Fibroblast of mammary gland (primary cell): ENCODE measurements around the gene LIPG.

Experiments
- DNase-seq: peaks from one replicate; pipeline ENCODE4 v3.0.0-alpha.2; 2010; ENCODE audit warnings: low read depth
- H3K4me3 ChIP-seq: 2 replicates; pipeline ENCODE4 v1.5.1; 2011; ENCODE audit warnings: low read depth, mild to moderate bottlenecking, low read length, moderate library complexity; ENCODE audit not compliant: control insufficient read depth
- TF ChIP-seq, protein P1 (sequence below): conservative IDR thresholded peaks from 2 replicates; pipeline ENCODE4 v1.5.1; 2011; ENCODE audit warnings: low read depth, low read length, inconsistent platforms; ENCODE audit not compliant: control insufficient read depth, insufficient read depth

The LIPG gene

DNA sequence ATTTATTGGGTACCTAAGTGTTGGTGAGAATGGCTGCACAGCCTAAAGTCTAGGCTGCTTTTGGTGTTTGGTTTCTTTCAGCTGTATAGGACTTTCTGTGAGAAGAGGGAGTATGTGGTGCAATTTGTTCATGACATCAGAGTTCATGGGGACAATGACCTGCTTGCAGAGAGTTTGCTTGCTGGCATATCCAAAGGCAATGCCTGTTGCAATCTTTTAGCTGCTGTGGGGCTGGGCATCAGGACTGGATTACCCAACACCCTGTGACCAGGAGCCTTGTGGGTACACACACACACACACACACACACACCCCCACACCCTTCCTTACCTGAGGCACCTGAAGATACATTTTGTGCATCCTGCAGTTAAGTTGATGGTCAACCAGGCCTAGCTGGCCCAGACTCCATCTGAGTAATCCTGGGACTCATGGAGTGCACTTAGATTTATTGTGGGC is 68.4 kb downstream of the LIPG start:
- DNase-seq, result peak; percentile 21
- H3K4me3 ChIP-seq, result no peak overlapping the region
- TF ChIP-seq, protein P1, sequence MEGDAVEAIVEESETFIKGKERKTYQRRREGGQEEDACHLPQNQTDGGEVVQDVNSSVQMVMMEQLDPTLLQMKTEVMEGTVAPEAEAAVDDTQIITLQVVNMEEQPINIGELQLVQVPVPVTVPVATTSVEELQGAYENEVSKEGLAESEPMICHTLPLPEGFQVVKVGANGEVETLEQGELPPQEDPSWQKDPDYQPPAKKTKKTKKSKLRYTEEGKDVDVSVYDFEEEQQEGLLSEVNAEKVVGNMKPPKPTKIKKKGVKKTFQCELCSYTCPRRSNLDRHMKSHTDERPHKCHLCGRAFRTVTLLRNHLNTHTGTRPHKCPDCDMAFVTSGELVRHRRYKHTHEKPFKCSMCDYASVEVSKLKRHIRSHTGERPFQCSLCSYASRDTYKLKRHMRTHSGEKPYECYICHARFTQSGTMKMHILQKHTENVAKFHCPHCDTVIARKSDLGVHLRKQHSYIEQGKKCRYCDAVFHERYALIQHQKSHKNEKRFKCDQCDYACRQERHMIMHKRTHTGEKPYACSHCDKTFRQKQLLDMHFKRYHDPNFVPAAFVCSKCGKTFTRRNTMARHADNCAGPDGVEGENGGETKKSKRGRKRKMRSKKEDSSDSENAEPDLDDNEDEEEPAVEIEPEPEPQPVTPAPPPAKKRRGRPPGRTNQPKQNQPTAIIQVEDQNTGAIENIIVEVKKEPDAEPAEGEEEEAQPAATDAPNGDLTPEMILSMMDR, result no peak

DNA sequence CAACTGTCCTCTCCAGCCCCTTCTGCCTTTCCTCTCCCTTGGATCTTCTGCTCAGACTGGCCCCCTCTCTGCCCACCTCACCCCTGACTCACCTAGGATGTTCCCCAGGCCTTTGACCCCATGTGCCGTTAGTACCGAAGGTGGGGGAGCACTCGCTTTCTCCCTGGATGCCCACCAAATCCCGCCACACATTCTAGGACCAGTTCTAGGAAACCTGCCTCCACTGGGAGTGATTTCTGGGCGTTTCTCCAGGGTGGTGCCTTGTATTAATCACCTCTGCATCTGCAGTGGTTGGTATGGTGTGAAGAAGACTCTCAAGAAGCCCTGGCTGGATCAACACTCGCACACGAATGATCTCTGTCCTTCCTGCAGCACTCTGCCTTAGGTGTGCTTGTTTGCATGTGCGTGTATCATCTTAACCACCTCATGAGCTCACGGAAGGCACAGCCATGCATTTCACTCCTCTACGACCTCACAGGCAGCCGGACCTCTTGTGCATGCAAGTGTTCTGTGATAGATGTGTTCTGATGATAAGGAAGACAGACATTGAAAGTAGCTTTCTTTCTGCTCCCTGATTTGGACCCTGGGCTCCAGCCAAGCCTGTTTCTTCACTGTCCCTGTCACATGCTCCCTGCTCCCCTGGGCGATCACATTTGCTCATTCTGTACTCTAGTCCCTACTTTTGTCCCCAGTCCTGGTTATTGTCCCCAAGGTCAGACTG is 69.4 kb downstream of the LIPG start:
- no peak for DNase-seq
- TF ChIP-seq, protein P1, result no peak
- no peak overlapping the region for H3K4me3 ChIP-seq

DNA sequence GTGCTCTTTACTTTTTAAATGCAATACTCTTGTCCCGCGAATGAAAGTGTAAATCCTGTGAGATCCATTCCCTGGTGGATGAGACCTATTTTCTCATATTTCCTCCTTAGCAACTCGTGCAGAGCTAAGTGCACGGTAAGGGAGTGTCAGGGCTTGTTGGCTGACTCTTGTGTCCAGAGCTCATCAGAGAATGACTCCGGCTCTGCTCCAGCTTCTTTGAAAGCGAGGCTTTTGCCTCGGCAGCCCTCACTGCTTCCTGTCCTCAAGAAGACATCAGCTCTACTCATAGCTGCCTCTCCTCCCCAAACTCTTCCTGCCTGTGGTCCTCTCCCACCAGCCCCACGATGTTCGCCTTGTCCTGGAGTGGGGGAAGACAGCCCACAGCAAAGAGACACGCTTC is 70.7 kb downstream of the LIPG start:
- TF ChIP-seq, protein P1, result no peak
- H3K4me3 ChIP-seq, result no peak overlapping the region
- no peak for DNase-seq

DNA sequence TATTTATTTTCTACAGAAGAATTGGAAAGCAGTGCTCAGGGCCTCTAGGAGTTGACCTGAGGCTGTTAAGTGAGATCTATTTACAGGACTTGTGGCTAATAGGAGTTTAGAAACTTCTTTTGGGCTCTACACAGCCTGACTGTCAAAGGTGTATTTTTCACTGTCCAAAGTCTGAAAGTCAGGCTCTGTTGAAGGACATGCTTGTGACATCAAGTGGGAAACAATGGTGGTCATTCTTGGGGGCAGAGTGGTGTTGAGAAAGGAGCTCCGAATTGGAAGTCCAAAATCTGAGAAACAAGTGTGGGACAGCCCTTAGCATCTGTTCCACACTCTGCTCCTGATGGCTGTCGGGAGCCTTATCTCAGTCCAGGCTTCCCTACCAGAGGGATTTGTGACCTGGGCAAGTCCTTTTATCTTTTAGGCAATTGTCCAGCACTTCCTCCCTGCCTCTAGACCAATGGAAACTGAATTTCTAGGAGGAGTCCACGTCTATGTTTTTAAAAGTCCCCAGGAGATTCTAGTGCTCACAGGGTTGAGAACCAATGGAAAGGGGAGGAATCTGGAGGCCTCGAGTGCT is 76.4 kb downstream of the LIPG start:
- no peak for DNase-seq
- no peak overlapping the region for H3K4me3 ChIP-seq
- TF ChIP-seq, protein P1, result no peak

DNA sequence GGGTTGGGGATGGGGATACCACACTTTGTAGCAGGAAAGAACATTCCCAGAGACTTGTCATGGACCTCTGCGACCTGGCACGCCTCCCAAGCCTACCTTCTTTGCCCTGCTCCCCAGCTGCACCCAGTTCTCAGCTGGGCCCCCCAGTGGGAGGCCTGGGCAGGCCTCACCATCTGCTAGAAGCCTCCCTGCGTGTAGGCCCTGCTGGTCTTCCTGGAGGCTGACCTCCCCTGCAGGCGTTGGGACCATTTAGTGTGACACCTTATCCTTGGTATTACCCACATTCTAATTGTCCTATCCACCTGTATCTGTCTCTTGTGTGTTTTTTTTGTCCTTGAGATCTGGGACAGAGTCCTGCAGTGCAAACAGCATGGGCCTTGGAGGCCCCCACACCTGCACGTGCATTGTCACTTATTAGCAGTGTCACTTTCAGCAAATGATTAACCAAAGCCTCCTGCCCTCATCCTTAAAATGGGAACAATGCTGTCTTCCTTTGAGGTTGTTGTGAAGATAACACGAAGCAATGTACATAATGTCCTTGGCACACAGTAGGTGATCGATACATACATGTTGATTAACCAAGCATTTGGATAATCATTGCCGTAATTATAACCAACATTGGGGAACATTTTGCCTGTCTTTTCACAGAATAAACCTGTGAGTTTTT is 77.2 kb downstream of the LIPG start:
- TF ChIP-seq, protein P1, result no peak
- no peak for DNase-seq
- no peak overlapping the region for H3K4me3 ChIP-seq

DNA sequence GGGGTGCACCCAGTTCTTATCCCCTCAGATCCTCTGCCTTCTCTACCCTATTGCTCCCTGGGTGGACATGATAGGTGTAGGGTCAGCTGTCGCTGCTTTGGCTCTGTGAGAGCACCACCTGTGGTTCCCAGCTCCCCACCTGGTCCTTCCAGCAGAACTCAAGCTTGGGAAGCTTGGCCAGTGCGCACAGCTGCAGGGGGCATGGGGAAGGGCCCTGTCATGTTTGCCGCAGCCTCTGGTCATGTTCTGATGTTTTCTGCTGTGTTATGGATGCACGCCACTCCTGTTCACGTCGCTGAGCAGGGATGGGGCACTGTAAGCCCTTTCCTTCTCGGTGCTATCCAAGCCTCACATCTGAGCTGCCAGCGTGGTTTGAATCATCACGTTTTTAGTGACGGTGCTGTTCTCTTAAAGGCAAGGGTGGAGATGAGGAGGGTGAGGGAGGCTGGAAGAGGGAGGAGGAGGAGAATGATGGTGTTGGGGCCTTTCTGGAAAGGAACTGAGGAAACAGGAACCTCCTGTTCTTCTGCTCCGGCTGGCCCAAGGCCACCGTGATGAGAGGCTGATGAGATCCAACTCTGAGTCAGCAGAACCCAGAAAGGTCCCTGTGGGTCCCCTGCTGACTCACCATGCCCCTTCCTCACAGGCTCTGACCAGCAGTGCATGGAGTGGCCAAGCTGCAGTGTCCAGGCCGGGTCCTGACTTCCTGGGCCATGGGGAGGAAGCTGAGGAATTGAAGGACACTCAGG is 78.0 kb downstream of the LIPG start:
- H3K4me3 ChIP-seq, result no peak overlapping the region
- TF ChIP-seq, protein P1, result no peak
- peak; percentile 87 for DNase-seq
